Measurements from ENCODE around the gene LCN9.

- no peak for TF ChIP-seq CTCF (IDR thresholded peaks at IDR 0.05)
- TF ChIP-seq POLR2A (IDR thresholded peaks at IDR 0.05), result no peak
- no peak for TF ChIP-seq POLR2AphosphoS5 (IDR thresholded peaks at IDR 0.05)
These were observed 38.2 kb downstream of the LCN9 start for GRCh38 chr9:135701067-135701958.

Data from transverse colon (tissue), 4 donors.